ENCODE data around the gene FAM241B. TPM values are rescaled to one million over a fixed set of nuclear protein-coding genes. Genes with fewer than 3 reads are reported as not detected.

Gene FAM241B
- total RNA-seq, 8 experiments from 2014 or later = 0.51 to 59.5 (median 24.5) TPM

GRCh38 chr10:69682955-69683474 is 53.0 kb downstream of the FAM241B start:
- ATAC-seq (replicated peaks in 6 of 8) = no peak
- peaks cover 3% of the 10 kb centered on the region in 2 donors for H3K4me1 ChIP-seq (replicated peaks in 1 of 2)
- no peak overlapping the region for H3K27ac ChIP-seq
- H3K4me3 ChIP-seq = no peak overlapping the region
- in situ Hi-C loops (cut with MboI; ENCODE audit: low pct_unique_long_range_greater_than_20kb in 2 of 9, low sequenced_read_pairs in 9 of 9, unreplicated experiment in 9 of 9) = no loop called here

Other genes with a start within 250 kb of the FAM241B start
- gene TACR2, start 213.3 kb upstream of the FAM241B start, total RNA-seq = 1 to 10 TPM in 1 of 8 experiments, under 1 TPM in 7; 0.38 to 1.2 (median 0.56) TPM
- gene TSPAN15, start 178.8 kb upstream of the FAM241B start, total RNA-seq = 10 to 100 TPM in 3 of 8 experiments, 1 to 10 TPM in 5; 3.1 to 60.5 (median 6.6) TPM
- 1 to 10 TPM in 1 of 8 experiments, under 1 TPM in 4, not detected in 3; 0.13 to 1.7 (median 0.49) TPM for gene NEUROG3, start 56.8 kb upstream of the FAM241B start, total RNA-seq
- gene COL13A1, start 171.7 kb downstream of the FAM241B start, total RNA-seq = 10 to 100 TPM in 4 of 8 experiments, 1 to 10 TPM in 3, under 1 TPM in 1; 0.27 to 50.6 (median 7.2) TPM

Data from motor neuron (in vitro differentiated cells).